ENCODE results near the gene ARFIP1. TPM values are rescaled to one million over a fixed set of nuclear protein-coding genes. Genes with fewer than 3 reads are reported as not detected.

The ARFIP1 gene
- total RNA-seq, 1 donor from 2014 or later = 32.5 TPM

DNA sequence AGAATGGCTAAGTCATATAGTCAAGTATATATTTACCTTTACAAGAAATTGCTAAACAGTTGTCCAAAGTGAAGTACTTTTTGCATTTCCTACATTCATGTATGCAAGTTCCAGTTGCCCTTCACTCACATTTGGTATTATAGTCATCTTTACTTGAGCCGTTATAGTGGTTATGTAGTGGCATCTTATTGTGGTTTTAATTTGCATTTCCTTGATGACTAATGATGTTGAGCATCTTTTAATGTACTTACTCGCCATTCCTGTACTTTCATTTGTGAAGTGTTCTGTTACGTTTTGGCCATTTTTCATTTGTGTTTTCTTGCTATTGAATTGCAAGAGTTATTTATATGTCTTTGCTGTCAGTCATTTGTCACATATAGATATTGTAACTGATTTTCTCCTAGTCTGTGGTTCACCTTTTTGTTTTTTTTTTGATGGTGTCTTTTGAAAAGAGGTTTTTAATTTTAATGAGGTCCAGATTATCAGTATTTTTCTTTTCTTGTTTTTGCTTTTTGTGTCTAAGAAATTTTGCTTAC, 27.6 kb downstream of the ARFIP1 start:
- no peaks in the 10 kb centered on the region for H3K27me3 Mint-ChIP-seq
- no peak overlapping the region for H3K27ac Mint-ChIP-seq
- TF ChIP-seq, protein P1, sequence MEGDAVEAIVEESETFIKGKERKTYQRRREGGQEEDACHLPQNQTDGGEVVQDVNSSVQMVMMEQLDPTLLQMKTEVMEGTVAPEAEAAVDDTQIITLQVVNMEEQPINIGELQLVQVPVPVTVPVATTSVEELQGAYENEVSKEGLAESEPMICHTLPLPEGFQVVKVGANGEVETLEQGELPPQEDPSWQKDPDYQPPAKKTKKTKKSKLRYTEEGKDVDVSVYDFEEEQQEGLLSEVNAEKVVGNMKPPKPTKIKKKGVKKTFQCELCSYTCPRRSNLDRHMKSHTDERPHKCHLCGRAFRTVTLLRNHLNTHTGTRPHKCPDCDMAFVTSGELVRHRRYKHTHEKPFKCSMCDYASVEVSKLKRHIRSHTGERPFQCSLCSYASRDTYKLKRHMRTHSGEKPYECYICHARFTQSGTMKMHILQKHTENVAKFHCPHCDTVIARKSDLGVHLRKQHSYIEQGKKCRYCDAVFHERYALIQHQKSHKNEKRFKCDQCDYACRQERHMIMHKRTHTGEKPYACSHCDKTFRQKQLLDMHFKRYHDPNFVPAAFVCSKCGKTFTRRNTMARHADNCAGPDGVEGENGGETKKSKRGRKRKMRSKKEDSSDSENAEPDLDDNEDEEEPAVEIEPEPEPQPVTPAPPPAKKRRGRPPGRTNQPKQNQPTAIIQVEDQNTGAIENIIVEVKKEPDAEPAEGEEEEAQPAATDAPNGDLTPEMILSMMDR (conservative IDR thresholded peaks at IDR 0.05) = no peak
- DNase-seq (ENCODE audit: extremely low spot score, unreplicated experiment) = no peak
- H3K4me1 Mint-ChIP-seq (ENCODE audit: unreplicated experiment) = peaks cover 19% of the 10 kb centered on the region
- no peak overlapping the region for H3K4me3 Mint-ChIP-seq
- H3K36me3 Mint-ChIP-seq = peaks cover 38% of the 10 kb centered on the region
- peaks cover 5% of the 10 kb centered on the region for H3K9me3 Mint-ChIP-seq

DNA sequence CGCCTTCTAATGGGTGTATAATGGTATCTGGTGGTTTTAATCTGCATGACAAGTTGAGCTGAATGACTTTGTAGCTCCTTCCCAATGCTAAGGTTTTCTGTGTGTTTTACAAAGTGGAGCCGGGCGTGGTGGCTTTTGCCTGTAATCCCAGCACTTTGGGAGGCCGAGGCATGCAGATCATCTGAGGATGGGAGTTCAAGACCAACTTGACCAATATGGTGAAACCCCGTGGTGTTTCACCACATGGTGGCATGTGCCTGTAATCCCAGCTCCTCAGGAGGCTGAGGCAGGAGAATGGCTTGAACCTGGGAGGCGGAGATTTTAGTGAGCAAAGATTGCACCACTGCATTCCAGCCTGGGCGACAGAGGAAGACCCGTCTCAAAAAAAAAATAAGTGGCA, 28.9 kb downstream of the ARFIP1 start:
- H3K4me1 Mint-ChIP-seq (ENCODE audit: unreplicated experiment) = peaks cover 14% of the 10 kb centered on the region
- H3K4me3 Mint-ChIP-seq = no peak overlapping the region
- no peak for DNase-seq (ENCODE audit: extremely low spot score, unreplicated experiment)
- no peaks in the 10 kb centered on the region for H3K27me3 Mint-ChIP-seq
- no peak overlapping the region for H3K27ac Mint-ChIP-seq
- peaks cover 42% of the 10 kb centered on the region for H3K36me3 Mint-ChIP-seq
- TF ChIP-seq, protein P1 (conservative IDR thresholded peaks at IDR 0.05) = no peak
- H3K9me3 Mint-ChIP-seq = peaks cover 5% of the 10 kb centered on the region

- peaks cover 60% of the 10 kb centered on the region for H3K36me3 Mint-ChIP-seq
- H3K4me1 Mint-ChIP-seq (ENCODE audit: unreplicated experiment) = peaks cover 9% of the 10 kb centered on the region
- no peak for DNase-seq (ENCODE audit: extremely low spot score, unreplicated experiment)
- H3K27ac Mint-ChIP-seq = no peak overlapping the region
- TF ChIP-seq, protein P1 (conservative IDR thresholded peaks at IDR 0.05) = no peak
- H3K27me3 Mint-ChIP-seq = no peaks in the 10 kb centered on the region
- H3K4me3 Mint-ChIP-seq = no peak overlapping the region
- peaks cover 12% of the 10 kb centered on the region for H3K9me3 Mint-ChIP-seq
Observed at GRCh38 chr4:152810715-152811287, 31.0 kb downstream of the ARFIP1 start.

DNA sequence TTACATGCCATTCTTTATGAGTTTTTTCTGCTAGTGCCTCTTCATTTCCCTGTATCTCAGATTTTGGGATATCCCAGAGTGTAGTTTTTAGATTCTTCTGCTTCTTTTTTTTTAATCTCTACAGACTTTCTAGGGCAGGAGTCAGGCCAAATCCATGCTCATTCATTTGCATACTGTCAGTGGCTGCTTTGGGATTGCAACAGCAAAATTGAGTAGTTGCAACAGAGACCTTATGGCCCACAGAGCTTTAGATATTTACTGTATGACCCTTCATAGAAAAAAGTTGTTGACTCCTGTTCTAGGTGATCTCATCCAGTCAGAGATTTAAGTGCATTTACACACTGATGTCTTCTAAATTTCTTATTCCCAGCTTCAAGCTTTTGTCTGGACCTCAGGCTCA, 35.3 kb downstream of the ARFIP1 start:
- Mint-ChIP-seq H3K4me1 (ENCODE audit: unreplicated experiment) (no peaks in the 10 kb centered on the region), H3K9me3 (peaks cover 20% of the 10 kb centered on the region), H3K27me3 (no peaks in the 10 kb centered on the region), H3K27ac (no peak overlapping the region), H3K36me3 (peaks cover 65% of the 10 kb centered on the region), H3K4me3 (no peak overlapping the region)
- DNase-seq (ENCODE audit: extremely low spot score, unreplicated experiment) = no peak
- TF ChIP-seq, protein P1 (conservative IDR thresholded peaks at IDR 0.05) = no peak

DNA sequence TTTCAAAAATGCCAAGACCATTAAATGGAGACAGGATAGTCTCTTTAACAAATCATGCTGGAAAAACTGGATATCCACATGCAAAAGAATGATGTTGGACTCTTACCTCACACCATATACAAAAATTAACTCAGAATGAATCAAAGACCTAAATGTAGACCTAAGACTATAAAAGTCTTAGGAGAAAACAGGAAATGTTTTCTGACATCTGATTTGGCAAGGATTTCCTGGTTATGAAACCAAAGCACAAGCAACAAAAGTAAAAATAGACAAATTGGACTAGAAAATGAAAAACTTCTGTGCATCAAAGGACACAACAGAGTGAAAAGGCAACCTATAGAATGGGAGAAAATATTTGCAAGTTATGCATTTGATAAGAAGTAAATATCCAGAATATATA, 37.6 kb downstream of the ARFIP1 start:
- H3K27ac Mint-ChIP-seq = no peak overlapping the region
- no peak overlapping the region for H3K4me3 Mint-ChIP-seq
- H3K9me3 Mint-ChIP-seq = peaks cover 40% of the 10 kb centered on the region
- DNase-seq (ENCODE audit: extremely low spot score, unreplicated experiment) = no peak
- H3K4me1 Mint-ChIP-seq (ENCODE audit: unreplicated experiment) = no peaks in the 10 kb centered on the region
- H3K27me3 Mint-ChIP-seq = no peaks in the 10 kb centered on the region
- TF ChIP-seq, protein P1 (conservative IDR thresholded peaks at IDR 0.05) = no peak
- H3K36me3 Mint-ChIP-seq = peaks cover 68% of the 10 kb centered on the region

Data from type B pancreatic cell (in vitro differentiated cells).